ENCODE measurements around the gene RPL12.

GRCh38 chr9:127447416-127448111 lies 3.6 kb downstream of the RPL12 start:
- TF ChIP-seq POLR2A (IDR thresholded peaks at IDR 0.05) = no peak
- no peak for TF ChIP-seq CTCF (IDR thresholded peaks at IDR 0.05)
